Stimulated activated CD4-positive, alpha-beta T cell treated with anti-CD3 and anti-CD28 coated beads, TNF-alpha, amount 100 ng/mL, for 48 hours (primary cell): ENCODE data around the gene NEXN.

Experiments
- DNase-seq, 3 donors: peaks; one replicate each; pipeline ENCODE4 v3.0.0-alpha.2; 2020; ENCODE audit warnings: low read depth in 3 of 3

Gene NEXN

GRCh38 chr1:77888081-77888780 lies at the start of gene NEXN:
NEXN (plus strand) TSS chr1:77888624; CDS start chr1:77916107, 27,483 bp downstream.
- DNase-seq = no peak

DNA sequence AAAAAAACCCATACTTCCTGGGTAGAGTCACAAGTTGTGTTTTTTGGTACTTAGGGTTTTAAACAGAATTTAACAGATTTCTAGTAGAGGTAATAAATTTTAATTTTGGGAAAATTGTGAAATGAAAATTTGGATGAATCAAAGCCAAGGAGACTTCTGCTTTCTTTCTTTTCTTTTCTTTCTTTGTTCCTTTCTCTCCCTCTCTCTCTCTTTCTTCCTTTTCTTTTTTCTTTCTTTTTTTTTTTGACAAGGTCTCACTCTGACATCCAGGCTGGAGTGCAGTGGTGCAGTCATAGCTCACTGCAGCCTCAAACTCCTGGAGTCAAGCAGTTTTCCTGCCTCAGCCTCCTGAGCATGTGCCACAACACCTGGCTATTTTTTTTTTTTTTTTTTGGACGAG lies 46.9 kb upstream of the NEXN start:
- no peak for DNase-seq

DNA sequence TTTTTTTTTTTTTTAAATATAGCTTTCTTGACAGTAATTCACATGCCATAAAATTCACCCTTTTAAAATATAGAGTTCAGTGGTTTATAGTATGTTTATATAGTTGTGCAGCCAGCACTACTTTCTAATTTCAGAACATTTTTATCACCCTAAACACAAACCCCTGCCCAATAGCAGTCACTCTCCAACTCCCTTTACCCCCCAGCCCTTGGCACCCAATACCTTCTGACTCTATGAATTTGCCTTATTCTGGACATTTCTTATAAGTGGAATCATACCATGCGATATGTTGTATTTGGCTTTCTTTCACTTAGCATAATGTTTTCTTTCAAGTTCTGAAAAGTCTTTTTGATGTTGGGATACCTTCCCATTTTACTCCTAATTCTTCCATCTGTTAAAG lies 42.5 kb upstream of the NEXN start:
- no peak for DNase-seq

GRCh38 chr1:77846966-77847365 lies 41.5 kb upstream of the NEXN start:
- no peak for DNase-seq

- DNase-seq = no peak
Measured at GRCh38 chr1:77847621-77848080, 40.8 kb upstream of the NEXN start.

- no peak for DNase-seq
Measured at GRCh38 chr1:77850082-77850481, 38.3 kb upstream of the NEXN start.

GRCh38 chr1:77857552-77857951 lies 30.9 kb upstream of the NEXN start:
- DNase-seq = no peak

DNA sequence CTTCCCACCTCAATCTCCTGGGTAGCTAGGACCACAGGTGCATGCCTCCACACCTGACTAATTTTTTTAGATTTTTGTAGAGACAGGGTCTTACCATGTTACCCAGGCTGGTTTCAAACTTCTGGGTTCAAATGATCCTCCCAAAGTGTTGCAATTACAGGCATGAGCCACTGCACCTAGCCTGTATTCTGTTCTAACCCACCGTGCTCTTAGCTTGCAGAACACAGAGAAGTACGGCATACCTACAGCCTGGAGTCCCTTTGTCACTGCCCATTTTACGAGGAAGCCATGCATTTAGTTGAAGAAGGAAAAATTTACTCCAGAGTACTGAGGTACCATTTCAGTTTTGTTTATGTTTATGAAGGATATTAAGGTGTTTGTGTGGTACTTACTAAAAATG lies 29.7 kb upstream of the NEXN start:
- no peak for DNase-seq

GRCh38 chr1:77859248-77859647 lies 29.2 kb upstream of the NEXN start:
- DNase-seq = no peak

GRCh38 chr1:77866296-77866695 lies 22.1 kb upstream of the NEXN start:
- no peak for DNase-seq

GRCh38 chr1:77872645-77873044 lies 15.8 kb upstream of the NEXN start:
- no peak for DNase-seq

DNA sequence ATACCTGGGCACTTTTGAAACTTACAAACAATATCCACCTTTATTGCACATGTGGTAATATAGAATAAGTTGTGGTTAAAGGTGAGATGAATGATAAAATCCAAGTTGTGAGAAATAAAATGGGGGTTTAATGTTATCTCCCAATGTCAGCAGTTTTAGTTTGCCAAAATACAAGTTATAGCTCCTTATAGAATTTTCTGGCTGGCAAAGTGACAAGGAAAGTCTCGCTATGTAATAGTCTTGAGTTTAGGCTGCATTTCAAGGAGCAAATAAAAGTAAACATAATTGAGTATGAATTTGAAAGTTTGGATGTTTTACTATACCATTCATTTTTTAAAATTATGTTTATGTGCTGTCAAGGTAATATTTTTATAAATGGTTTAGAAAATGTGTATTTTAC lies 15.0 kb upstream of the NEXN start:
- DNase-seq = no peak

DNA sequence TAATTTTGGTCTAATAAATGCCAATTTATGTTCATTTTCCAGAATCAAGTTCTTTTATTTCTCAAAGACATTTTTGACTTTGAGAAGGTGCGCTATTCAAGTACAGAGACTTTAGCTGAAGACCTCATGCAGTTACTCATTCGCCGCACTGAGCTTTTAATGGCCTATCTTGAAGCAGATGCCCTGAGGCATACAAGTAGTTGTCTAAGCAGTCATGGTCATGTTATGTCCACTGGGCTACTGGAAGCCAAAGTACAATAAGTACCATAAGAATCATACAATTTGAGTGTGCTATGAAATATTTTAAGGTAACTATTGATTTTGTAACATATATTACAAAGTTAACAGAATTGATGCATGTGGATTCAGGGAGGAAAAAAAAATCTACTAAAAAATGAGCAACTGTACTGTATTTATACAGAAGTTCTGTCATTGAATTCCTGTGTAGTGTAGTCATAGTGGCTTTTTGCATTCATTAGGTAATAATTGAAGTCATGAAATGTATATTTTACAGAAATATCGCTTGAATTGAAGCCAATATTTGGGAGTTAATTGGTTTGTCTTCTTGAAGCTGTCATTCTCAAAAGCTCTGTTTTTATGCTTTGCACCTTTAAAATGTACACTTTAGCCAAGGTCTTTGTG lies 13.5 kb upstream of the NEXN start:
- DNase-seq = no peak

GRCh38 chr1:77876884-77877283 lies 11.5 kb upstream of the NEXN start:
- DNase-seq = no peak

GRCh38 chr1:77881061-77881460 lies 7.4 kb upstream of the NEXN start:
- DNase-seq = no peak

- no peak for DNase-seq
Measured at GRCh38 chr1:77882411-77882810, 6.0 kb upstream of the NEXN start.

DNA sequence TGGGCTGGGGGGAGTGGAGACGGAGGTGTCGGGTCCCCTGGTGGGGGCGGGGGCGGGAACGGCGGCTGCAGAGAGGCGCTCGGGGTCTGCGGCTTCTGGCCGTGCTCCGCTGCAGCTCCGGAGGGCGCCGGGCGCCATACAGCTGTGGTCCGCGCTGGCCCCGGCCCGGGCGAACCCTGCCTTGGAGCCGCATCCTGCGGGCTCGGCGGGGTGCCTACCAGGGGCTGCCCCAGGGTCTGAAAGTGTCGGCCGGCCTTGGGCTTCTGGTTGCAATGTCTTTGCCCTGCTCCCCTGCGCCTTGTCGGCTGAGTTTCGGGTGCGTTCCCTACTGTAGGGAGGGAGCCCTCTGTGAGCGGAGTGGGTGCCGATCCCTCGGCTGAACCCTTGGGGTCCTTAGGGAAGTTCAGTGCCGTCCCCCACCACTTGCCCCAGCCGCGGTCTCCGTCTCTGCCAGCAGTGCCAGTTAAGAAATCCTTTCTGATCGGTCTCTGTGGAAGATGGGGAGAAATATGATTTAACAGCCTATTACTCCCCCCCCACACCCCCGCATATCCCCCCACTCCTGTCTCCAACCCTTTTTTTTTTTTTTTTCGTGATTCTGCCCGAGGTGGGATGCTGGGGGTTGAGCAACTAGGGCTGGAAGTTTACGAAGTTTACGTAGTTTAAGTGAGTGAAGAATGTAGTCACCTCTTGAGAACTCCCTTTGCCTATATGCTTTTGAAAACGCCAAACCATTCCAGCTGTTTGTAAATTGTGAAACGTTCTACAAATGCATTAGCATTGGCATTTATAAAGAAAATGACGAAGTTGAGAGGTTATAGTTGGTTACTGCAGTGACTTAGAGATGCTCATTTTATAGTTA lies 588 bp downstream of the NEXN start:
- peak in 1 of 3 donors; percentile 18 for DNase-seq

DNA sequence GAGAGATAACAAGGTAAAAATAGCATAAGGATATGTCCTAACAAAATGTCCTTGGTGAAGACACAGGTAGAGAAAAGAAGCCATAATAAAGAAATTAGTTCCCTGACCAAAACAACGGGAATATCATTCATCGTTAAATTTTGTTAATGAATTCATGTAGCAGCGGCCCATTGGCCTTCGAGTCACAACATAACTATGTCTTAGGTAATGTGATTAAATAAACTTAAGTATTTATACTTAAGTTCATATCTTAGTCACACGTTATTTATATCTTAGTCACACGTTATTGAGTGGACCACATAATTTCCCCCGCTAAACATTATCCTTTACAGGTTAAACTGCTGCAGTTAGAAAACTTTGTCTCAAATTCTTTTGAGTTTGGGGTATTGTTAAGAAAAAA lies 1.2 kb downstream of the NEXN start:
- DNase-seq = no peak

GRCh38 chr1:77891200-77891599 lies 2.8 kb downstream of the NEXN start:
- no peak for DNase-seq

- DNase-seq = no peak
Measured at GRCh38 chr1:77899647-77900320, 11.4 kb downstream of the NEXN start.

DNA sequence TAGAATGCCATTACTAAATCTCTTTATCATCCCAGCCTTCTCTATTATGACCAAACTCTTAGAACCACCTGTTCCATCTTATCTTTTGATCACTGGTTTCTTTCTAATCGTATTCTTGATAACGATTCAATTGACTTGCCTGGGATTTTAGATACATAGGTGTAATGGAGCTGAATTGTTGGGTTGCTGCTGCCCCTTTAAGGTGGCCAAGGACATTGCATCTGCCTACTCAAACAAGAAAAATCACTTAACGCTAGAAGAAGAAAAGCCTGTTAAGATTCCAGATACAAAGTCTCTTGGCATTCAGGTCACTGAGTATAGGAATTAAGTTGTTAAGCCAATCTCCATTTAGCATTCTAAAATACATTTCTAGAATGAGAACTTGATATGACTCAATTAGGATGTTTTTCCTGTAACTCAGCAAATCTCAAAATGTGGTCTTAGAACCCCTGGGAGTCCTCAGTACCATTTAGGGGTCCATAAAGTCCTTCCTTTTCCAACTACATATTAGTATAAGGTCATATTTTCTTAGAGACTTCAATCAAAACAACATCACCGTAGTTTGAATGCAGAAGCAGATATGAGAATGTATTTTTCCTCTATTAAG lies 12.4 kb downstream of the NEXN start:
- no peak for DNase-seq

DNA sequence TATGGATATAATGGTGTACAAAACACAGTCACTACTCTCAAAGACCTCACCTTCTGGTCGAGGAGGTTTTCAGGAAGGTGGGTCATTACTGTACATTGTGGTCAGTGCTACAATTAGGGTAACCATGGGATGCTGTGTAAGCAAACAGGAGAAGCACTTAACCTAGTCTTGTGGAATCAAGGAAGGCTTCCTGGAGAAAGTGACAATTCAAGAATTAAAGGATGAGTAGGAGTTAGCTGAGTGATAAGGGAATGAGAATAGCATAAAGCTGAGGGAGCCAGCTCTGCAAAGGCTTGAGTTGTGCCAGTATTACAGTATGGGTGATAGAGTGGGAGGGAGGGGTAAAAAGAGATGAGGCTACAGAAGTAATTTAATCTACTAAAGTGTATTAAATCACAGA lies 17.2 kb downstream of the NEXN start:
- no peak for DNase-seq
